ENCODE results near the gene FCER2. TPM values are rescaled to one million over a fixed set of nuclear protein-coding genes. Genes with fewer than 3 reads are reported as not detected.

Gene FCER2
- total and polyA plus RNA-seq, 2 of the 4 experiments (the other 2 are of a cell fraction): not detected

GRCh38 chr19:7657131-7657751 is 44.7 kb downstream of the FCER2 start:
- DNase-seq (no peak), ATAC-seq (ENCODE audit: low read depth) (no peak; the same call in 1 of the 2 replicates)
- no peak overlapping the region for H3K27ac ChIP-seq (ENCODE audit: insufficient read depth, low read length)
- H2BK120ac ChIP-seq (ENCODE audit: low read depth, low read length): no peak overlapping the region
- WGBS, 2 experiments (ENCODE audit: extremely low coverage in 2 of 2, insufficient read length in 1 of 2): 60% methylated on average over 6 of the region's 14 CpGs; no CpG with 5 or more reads in 1 of the 2 experiments
- no peaks in the 10 kb centered on the region for H3K9me3 ChIP-seq (ENCODE audit: control insufficient read depth, insufficient read depth, low read length)
- intact Hi-C loops (cut with micrococcal nuclease) (no loop called here), dilution Hi-C loops (cut with HindIII; ENCODE audit: low sequenced_read_pairs, unreplicated experiment) (no loop called here), in situ Hi-C loops (cut with MboI; ENCODE audit: low sequenced_read_pairs) (no loop called here)
- peaks cover 10% of the 10 kb centered on the region for H3K27me3 ChIP-seq (ENCODE audit: control insufficient read depth, insufficient read depth, low read length)
- no peaks in the 10 kb centered on the region for H3K36me3 ChIP-seq (ENCODE audit: control insufficient read depth, insufficient read depth, low read length)
- no peak overlapping the region for H3K56ac ChIP-seq (ENCODE audit: extremely low read depth, insufficient read depth, low read length)
- no TSS peak for BruUV-seq (replicated peaks)
- no peaks in the 10 kb centered on the region for H4K20me1 ChIP-seq (ENCODE audit: insufficient read depth, low read length)
- ChIA-PET CTCF (interaction anchor here (0.7 kb wide), 1 partner anchor 206 kb away, joined by 7 read pairs; no protein-coding TSS in a partner anchor), POLR2A (ENCODE audit: unreplicated experiment) (no interaction called here)
- no peak overlapping the region for H3K4me2 ChIP-seq (ENCODE audit: low read depth, low read length)
- H3K9ac ChIP-seq (ENCODE audit: low read depth, low read length): no peak overlapping the region
- no peak overlapping the region for H3K4ac ChIP-seq (ENCODE audit: low read depth, low read length)
- no peak overlapping the region for H2AFZ ChIP-seq (replicated peaks; ENCODE audit: low read length, poor library complexity)
- no peak overlapping the region for H3K18ac ChIP-seq (ENCODE audit: low read depth, low read length)
- no peak overlapping the region for H3K23ac ChIP-seq (ENCODE audit: low read depth, low read length)
- no peak overlapping the region for H2AK9ac ChIP-seq (replicated peaks; ENCODE audit: low read depth, low read length, poor library complexity)
- no peak overlapping the region for H2BK5ac ChIP-seq (ENCODE audit: low read depth, low read length, poor library complexity, severe bottlenecking)
- no peak overlapping the region for H2AK5ac ChIP-seq (ENCODE audit: low read depth, low read length)
- H3K9me1 ChIP-seq (ENCODE audit: insufficient read depth, low read length): no peaks in the 10 kb centered on the region
- H4K8ac ChIP-seq (ENCODE audit: low read depth in 2 of 2, low read length in 2 of 2): no peak overlapping the region
- H3K14ac ChIP-seq (replicated peaks; ENCODE audit: low read depth, low read length): no peak overlapping the region
- no peak overlapping the region for H4K91ac ChIP-seq (ENCODE audit: insufficient read depth, low read depth, low read length)
- H3K4me3 ChIP-seq (ENCODE audit: insufficient read depth, low read depth, low read length): no peak overlapping the region
- no peak overlapping the region for H2BK20ac ChIP-seq (ENCODE audit: low read depth, low read length)
- no peak overlapping the region for H2BK15ac ChIP-seq (ENCODE audit: low read depth, low read length)
- H3K4me1 ChIP-seq (ENCODE audit: control insufficient read depth, insufficient read depth, low read length): no peaks in the 10 kb centered on the region
- no peak overlapping the region for H4K5ac ChIP-seq (ENCODE audit: low read depth, low read length)
- no peaks in the 10 kb centered on the region for H3K79me1 ChIP-seq (ENCODE audit: low read depth in 1 of 2, low read length in 2 of 2)
- no peak for TF ChIP-seq RCOR1 (IDR thresholded peaks at IDR 0.05; ENCODE audit: insufficient replicate concordance, low read length)
- no peak for TF ChIP-seq SMC3 (IDR thresholded peaks at IDR 0.05; ENCODE audit: low read depth, low read length)
- no peak for TF ChIP-seq CEBPB (IDR thresholded peaks at IDR 0.05; ENCODE audit: low read depth, low read length)
- TF ChIP-seq CHD1 (IDR thresholded peaks at IDR 0.05; ENCODE audit: low read depth, low read length): no peak
- no peak for TF ChIP-seq RAD21 (IDR thresholded peaks at IDR 0.05; ENCODE audit: low read length)
- no peak for TF ChIP-seq POLR2A (IDR thresholded peaks at IDR 0.05; ENCODE audit: low read depth, low read length)
- TF ChIP-seq RFX5 (IDR thresholded peaks at IDR 0.05; ENCODE audit: low read depth, low read length): no peak
